Measurements from ENCODE around the gene IL1RAPL2. TPM values are rescaled to one million over a fixed set of nuclear protein-coding genes. Genes with fewer than 3 reads are reported as not detected.

The IL1RAPL2 gene
- total and polyA plus RNA-seq, 2 of the 4 experiments (the other 2 are of a cell fraction), result 0.03 TPM; not detected in 1

DNA sequence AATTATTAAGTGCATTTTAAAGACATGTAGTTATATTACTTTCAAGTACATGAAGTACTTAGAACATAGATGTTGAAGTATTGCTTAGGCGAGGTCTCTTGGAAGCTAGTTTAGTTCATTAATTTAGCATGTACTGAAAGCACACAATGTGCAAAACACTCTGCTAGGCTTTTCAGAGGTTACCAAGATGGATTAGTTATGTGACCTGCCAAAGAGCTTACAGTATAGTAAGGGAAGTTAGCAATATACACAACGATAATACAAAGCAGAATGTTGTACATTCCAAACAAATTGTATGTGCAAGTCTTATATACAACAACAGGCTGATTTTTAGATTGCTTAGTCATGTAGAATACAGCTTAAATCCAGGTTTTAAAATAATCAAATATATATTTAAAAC is 1137.9 kb downstream of the IL1RAPL2 start:
- H3K36me3 ChIP-seq (ENCODE audit: control insufficient read depth, insufficient read depth, low read length), result no peaks in the 10 kb centered on the region
- TF ChIP-seq, protein P1, sequence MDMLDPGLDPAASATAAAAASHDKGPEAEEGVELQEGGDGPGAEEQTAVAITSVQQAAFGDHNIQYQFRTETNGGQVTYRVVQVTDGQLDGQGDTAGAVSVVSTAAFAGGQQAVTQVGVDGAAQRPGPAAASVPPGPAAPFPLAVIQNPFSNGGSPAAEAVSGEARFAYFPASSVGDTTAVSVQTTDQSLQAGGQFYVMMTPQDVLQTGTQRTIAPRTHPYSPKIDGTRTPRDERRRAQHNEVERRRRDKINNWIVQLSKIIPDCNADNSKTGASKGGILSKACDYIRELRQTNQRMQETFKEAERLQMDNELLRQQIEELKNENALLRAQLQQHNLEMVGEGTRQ (IDR thresholded peaks at IDR 0.05; ENCODE audit: low read depth, low read length), result no peak
- TF ChIP-seq MAZ (IDR thresholded peaks at IDR 0.05; ENCODE audit: borderline replicate concordance, low read depth, low read length) (no peak), SMC3 (IDR thresholded peaks at IDR 0.05; ENCODE audit: low read depth, low read length) (no peak), CEBPB (IDR thresholded peaks at IDR 0.05; ENCODE audit: low read depth, low read length) (no peak), FOS (IDR thresholded peaks at IDR 0.05; ENCODE audit: low read depth, low read length) (no peak), RFX5 (IDR thresholded peaks at IDR 0.05; ENCODE audit: low read depth, low read length) (no peak), NFE2L2 (IDR thresholded peaks at IDR 0.05; ENCODE audit: low read depth, low read length) (no peak), POLR2A (IDR thresholded peaks at IDR 0.05; ENCODE audit: low read depth, low read length) (no peak), BHLHE40 (IDR thresholded peaks at IDR 0.05; ENCODE audit: low read depth, low read length) (no peak)
- TF ChIP-seq, protein P2, sequence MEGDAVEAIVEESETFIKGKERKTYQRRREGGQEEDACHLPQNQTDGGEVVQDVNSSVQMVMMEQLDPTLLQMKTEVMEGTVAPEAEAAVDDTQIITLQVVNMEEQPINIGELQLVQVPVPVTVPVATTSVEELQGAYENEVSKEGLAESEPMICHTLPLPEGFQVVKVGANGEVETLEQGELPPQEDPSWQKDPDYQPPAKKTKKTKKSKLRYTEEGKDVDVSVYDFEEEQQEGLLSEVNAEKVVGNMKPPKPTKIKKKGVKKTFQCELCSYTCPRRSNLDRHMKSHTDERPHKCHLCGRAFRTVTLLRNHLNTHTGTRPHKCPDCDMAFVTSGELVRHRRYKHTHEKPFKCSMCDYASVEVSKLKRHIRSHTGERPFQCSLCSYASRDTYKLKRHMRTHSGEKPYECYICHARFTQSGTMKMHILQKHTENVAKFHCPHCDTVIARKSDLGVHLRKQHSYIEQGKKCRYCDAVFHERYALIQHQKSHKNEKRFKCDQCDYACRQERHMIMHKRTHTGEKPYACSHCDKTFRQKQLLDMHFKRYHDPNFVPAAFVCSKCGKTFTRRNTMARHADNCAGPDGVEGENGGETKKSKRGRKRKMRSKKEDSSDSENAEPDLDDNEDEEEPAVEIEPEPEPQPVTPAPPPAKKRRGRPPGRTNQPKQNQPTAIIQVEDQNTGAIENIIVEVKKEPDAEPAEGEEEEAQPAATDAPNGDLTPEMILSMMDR (conservative IDR thresholded peaks at IDR 0.05; ENCODE audit: low read depth, low read length), result no peak
- TF ChIP-seq, protein P3, sequence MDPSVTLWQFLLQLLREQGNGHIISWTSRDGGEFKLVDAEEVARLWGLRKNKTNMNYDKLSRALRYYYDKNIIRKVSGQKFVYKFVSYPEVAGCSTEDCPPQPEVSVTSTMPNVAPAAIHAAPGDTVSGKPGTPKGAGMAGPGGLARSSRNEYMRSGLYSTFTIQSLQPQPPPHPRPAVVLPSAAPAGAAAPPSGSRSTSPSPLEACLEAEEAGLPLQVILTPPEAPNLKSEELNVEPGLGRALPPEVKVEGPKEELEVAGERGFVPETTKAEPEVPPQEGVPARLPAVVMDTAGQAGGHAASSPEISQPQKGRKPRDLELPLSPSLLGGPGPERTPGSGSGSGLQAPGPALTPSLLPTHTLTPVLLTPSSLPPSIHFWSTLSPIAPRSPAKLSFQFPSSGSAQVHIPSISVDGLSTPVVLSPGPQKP (IDR thresholded peaks at IDR 0.05; ENCODE audit: borderline replicate concordance, low read depth, low read length), result no peak
- H2BK120ac ChIP-seq (ENCODE audit: low read depth, low read length), result no peak overlapping the region
- no peak overlapping the region for H3K4ac ChIP-seq (ENCODE audit: low read depth, low read length)
- no peak for ATAC-seq (ENCODE audit: low read depth)
- H3K27ac ChIP-seq (ENCODE audit: insufficient read depth, low read length), result no peak overlapping the region
- POLR2A ChIA-PET (ENCODE audit: unreplicated experiment), result no interaction called here
- intact Hi-C loops (cut with micrococcal nuclease) (no loop called here), in situ Hi-C loops (cut with MboI; ENCODE audit: low sequenced_read_pairs) (no loop called here), dilution Hi-C loops (cut with HindIII; ENCODE audit: low sequenced_read_pairs, unreplicated experiment) (no loop called here)
- H3K79me1 ChIP-seq (ENCODE audit: low read depth in 1 of 2, low read length in 2 of 2), result no peaks in the 10 kb centered on the region
- no peak overlapping the region for H3K4me2 ChIP-seq (ENCODE audit: low read depth, low read length)
- no peak for DNase-seq
- no CpG with 5 or more reads among the region's 2 CpGs for WGBS, 2 experiments (ENCODE audit: extremely low coverage in 2 of 2, insufficient read length in 1 of 2)
- H3K18ac ChIP-seq (ENCODE audit: low read depth, low read length), result no peak overlapping the region
- no peak overlapping the region for H3K4me3 ChIP-seq (ENCODE audit: insufficient read depth, low read depth, low read length)
- H3K14ac ChIP-seq (replicated peaks; ENCODE audit: low read depth, low read length), result no peak overlapping the region
- no TSS peak for BruUV-seq (replicated peaks)
- H2BK20ac ChIP-seq (ENCODE audit: low read depth, low read length), result no peak overlapping the region
- H3K4me1 ChIP-seq (ENCODE audit: control insufficient read depth, insufficient read depth, low read length), result no peaks in the 10 kb centered on the region
- H2AK5ac ChIP-seq (ENCODE audit: low read depth, low read length), result no peak overlapping the region
- no peaks in the 10 kb centered on the region for H3K9me1 ChIP-seq (ENCODE audit: insufficient read depth, low read length)
- H3K23ac ChIP-seq (ENCODE audit: low read depth, low read length), result no peak overlapping the region
- H2AK9ac ChIP-seq (replicated peaks; ENCODE audit: low read depth, low read length, poor library complexity), result no peak overlapping the region
- CTCF ChIA-PET, result no interaction called here
- H3K9ac ChIP-seq (ENCODE audit: low read depth, low read length), result no peak overlapping the region
- H4K5ac ChIP-seq (ENCODE audit: low read depth, low read length), result no peak overlapping the region
- no peak overlapping the region for H4K91ac ChIP-seq (ENCODE audit: insufficient read depth, low read depth, low read length)
- no peak overlapping the region for H2BK15ac ChIP-seq (ENCODE audit: low read depth, low read length)
- H4K8ac ChIP-seq (ENCODE audit: low read depth in 2 of 2, low read length in 2 of 2), result no peak overlapping the region
- no peak overlapping the region for H3K56ac ChIP-seq (ENCODE audit: extremely low read depth, insufficient read depth, low read length)
- H4K20me1 ChIP-seq (ENCODE audit: insufficient read depth, low read length), result no peaks in the 10 kb centered on the region
- no peak overlapping the region for H2AFZ ChIP-seq (replicated peaks; ENCODE audit: low read length, poor library complexity)
- H2BK5ac ChIP-seq (ENCODE audit: low read depth, low read length, poor library complexity, severe bottlenecking), result no peak overlapping the region
- H3K9me3 ChIP-seq (ENCODE audit: control insufficient read depth, insufficient read depth, low read length), result no peaks in the 10 kb centered on the region
- H3K27me3 ChIP-seq (ENCODE audit: control insufficient read depth, insufficient read depth, low read length), result no peaks in the 10 kb centered on the region
